Dermis blood vessel endothelial cell (primary cell): ENCODE data around the gene TRIM36. TPM values are rescaled to one million over a fixed set of nuclear protein-coding genes. Genes with fewer than 3 reads are reported as not detected.

Experiments
- DNase-seq: peaks from one replicate; pipeline ENCODE4 v3.0.0; 2010
- total RNA-seq: library from RNA; depleted of rRNA; stranded (reverse); fragments of >200 nt; gene quantifications from 2 replicates; pipeline ENCODE4 v1.2.3, GENCODE V29; 2014

TRIM36 gene
- total RNA-seq, 1 donor from 2014 or later = 0.34 TPM

DNA sequence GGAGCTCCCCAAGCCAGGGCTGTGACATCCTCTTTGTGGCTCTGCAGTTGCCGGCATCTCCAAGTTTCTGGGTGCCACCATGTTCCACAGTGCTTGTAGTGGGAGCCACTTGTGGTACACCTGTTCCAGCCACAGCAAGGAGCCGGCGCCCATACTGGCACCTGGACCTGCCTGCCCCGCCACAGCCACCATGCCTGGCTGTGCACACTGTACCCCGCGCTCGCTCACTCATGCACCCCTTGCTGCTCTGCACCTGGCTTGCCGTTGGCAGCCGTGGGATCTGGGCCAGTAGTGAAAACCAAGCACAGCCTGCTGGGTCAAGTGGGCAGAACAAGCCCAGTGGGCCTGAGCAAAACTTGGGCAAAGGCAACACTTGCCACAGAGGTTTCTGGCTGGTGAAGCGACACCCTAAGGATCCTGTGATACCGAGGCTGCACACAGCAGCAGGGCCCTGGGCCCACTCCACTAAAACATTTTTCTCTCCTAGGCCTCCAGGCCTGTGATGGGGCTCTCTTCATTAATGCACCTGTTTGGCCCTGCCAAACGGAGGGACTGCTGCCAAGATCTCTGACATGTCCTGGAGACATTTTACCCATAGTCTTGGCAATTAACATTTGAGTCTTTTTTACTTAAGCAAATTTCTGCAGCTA is 2.8 kb downstream of the TRIM36 start:
- DNase-seq = no peak

DNA sequence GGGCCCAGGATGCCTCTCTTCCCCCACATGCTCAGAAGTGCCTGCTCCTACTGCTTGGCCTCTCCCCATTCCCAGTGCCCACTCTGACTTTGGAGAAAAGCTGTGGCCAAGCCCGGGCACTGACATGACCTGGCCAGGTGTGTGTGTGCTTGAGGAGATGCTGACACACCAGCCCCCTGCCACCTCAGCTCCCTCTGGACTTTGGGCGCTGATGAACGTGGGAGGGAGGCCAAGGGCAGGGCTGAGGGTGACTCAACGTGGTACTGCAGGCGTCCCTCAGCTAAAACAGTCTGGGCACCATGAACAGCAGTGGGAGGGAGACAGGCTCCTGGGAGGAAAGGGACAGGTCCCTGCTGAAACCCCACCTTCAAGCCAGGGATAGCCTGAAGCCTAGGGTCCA is 3.9 kb downstream of the TRIM36 start:
- no peak for DNase-seq

DNA sequence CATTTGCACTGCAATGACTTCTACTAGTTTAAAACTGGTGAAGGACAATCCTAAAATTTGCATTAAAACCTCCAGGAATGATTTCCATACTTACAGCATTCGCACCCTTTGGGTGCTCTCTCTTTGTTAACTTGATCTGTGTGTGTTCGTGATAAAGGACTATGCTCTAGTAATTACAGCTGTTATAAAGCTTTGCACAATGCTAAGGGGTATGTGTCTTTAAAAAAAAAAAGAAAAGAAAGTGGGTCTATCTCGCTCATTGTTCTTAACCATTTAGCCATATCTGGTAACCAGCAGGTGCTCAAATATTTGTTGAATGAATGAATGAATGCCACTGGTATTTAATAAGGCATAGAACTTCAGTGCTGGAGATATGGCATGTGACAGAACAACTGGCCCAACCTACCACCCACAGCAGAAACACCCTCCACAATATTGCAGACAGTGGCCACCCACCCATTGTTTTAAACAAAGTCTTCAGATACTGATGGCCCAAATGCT is 8.7 kb downstream of the TRIM36 start:
- DNase-seq = no peak

DNA sequence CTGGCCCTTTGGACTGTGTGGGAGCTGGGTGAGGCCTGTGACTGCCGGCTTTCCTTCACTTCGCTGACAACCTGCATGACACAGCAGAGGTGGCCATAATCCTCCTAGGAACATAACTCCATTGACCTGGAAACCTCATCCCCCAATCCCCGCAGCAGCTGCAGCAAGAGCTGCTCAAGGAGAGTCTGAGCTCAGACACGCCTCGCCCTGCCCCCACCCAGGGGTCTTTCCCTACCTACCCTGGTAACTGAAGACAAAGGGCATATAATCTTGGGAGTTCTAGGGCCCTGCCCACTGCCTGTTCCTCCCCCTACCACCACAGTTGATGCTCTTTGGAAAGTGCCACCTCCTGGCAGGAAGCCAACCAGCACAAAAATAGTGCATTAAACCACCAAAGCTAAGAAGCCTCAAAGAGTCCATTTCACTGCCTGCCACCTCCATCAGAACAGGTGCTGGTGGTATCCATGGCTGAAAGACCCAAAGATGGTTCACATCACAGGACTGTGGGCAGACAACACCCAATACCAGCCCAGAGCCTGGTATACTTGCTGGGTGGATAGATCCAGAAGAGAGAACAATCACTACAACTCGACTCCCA is 18.4 kb downstream of the TRIM36 start:
- no peak for DNase-seq

DNA sequence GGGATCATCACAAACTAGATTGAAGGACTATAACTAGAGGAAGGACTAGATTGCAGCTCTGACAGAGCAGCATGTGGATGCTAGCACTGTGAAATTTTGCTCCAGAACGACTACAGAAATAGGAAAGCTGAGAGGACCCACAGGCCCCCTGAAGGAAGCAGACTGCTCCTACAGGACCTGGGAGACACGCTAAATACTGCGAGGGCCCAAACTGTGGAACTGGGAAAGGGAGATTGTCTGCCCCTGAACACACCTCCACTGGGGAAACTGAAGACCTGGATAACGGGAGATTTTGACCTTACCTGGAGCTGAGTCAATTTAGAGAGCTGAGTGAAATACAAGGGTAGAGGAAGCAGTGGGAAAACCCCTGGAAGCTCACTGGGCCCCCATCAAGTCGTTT is 19.2 kb downstream of the TRIM36 start:
- DNase-seq = no peak

DNA sequence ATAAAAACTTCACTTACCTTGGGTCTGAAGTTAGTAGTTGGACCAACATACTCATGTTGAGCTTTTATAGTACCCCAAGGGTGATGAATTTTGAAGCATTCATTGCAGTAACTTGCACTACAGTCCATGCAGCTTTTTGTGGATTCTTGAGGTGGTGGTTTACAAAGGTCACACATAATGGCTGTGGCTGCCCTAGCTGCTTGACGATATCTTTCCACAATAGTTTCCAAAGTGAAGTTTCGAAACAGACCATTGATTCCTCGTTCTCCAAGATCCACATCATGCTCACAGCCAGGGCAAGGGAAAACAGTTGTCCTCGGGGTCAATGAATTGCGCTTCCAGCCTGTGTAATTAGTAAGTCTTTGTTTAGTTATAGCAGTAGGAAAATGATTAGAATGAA is 22.7 kb downstream of the TRIM36 start:
- no peak for DNase-seq

DNA sequence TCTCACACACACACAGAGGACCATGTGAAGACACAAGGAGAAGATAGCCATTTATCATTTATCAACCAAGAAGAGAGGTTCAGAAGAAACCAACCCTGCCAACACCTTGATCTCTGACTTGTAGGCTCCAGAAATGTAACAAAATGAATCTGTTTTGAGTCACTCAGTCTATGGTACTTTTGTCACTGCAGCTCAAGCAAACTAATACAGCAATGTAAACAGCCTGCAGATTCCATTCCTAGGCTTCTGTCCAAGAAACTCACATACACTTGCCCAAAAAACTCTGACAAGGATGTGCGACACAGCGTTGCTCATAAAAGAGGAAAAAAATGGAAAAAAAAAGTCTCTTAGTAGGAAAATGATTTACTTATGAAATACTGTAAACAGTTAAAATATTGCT is 33.4 kb downstream of the TRIM36 start:
- DNase-seq = no peak

DNA sequence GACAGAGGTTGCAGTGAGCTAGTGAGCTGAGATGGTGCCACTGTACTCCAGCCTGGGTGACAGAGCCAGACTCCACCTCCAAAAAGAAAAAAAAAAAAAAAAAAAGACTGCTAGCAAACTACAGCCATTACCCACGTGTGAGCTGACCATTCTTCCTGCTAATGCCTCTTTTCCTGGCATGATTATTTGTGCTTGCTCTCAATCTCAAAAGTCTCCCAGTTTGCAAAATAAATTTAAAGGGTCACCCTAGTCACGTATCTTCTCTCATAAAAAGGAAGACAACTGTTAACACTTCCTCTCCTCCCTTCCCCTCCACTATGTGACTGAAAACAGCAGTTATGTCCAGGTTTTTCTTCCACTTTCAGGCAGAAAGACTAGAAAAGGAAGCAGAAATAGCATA is 37.2 kb downstream of the TRIM36 start:
- no peak for DNase-seq

DNA sequence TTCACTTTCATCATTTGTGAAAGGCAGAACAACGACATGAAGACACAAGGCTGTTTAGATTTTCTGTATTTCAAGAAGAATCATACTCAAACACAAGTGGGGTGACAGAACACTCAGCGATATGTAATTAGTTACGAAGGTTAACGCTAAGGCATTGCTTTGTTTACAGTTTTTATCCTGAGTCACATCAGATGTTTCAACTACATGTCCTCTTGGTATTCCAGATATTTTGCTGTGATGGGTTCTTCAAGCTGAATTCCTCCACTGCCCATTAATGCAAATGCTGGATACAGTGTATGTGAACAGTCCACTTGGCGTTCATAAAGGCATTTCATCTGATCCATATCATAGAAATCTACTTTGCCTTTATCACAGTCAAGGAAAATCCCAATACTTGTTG is 43.4 kb downstream of the TRIM36 start:
- DNase-seq = no peak

DNA sequence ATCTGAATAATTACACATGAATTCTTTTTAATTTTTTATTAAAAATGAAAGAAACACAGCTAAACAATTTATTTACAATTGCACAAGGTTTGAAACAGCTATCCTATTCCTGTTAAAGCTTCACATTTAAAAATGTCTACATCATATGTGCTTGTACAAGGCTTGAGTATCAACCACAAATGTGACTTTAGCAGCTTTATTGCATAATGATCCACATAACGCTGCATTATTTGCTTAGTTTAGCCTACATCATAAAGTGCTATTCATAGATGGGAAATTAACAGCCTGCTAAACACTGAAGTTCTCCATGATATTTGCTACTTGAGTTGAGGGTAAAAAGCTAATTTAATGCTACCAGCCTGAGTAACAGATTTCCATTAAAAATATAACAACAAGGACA is 45.0 kb downstream of the TRIM36 start:
- no peak for DNase-seq

DNA sequence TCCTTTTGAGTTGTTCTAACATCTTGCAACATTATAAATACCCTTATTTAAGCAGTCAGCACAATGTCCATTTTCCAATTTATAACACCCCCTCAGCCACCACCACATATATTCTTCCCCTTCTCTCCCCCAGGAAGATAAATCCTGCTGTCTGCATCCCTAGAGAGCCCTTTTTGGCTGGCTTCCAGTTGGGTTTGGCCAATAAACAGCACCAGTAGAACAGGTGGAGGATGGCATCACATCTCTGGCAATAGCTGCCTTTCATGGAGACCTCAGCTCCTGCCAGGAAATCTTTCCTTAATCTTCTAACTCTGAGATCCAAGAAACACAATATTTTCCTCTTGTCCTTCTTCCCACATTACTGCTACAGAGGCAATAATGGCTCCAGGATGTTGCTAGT is 53.7 kb downstream of the TRIM36 start:
- no peak for DNase-seq

DNA sequence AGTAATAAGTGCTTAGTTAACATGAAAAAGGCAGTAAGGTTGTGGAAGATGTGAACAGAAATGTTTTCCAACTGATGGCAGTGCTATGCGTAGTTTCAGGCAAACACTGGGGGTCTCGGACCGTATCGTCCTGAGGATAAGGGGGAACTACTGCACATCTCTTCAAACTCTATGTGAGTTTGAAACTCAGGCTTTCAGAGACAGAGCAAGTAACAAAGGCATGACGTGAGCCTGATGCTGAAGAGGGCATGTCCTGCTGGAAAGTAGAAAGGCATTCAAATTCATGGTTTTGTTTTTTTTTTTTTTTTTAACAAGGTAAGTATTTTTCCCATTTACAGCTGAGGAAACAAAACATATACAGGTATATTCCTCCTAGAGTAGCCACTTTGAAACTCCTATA is 59.9 kb downstream of the TRIM36 start:
- no peak for DNase-seq

DNA sequence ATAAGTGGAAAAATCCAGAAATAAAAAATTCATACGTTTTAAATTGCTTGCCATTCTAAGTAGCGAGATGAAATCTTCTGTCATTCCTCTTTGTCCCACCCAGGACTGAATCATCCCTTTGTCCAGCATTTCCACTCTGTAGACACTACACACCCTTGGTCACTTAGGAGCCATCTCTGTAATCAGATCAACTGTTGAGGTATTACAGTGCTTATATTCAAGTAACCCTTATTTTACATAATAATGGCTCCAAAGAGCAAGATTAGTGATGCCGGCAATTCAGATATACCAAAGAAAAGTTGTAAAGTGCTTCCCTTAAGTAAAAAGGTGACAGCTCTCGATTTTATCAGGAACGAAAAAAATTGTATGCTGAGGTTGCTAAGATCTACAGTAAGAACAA is 60.4 kb downstream of the TRIM36 start:
- no peak for DNase-seq

DNA sequence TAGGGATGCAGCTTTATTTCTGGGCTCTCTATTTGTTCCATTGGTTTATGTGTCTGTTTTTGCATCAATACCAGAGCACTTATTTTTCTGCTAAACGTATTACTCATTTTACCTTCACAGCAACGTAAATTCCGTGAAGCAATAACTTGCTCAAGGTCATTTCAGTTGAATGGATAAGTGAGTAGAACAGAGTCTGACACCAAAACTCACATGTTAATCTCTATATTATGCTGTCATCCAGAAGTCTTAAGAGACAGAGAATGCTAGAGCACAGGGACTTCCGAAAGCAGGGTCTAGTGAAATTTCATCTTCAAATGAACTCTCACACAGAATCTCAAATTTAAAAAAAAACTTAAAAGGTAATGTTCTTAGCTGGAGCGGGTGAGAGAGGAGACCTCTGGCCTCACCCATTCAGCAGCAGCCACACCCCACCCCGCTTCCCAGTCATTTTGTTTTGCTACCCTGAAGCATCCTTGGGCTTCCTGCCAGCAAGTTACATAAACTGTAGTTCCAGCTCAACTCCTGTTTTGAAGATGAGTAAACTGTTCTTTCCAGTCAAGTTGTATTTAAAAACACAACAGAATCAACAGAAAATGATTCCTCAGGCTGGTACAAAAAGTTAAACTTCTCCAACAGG is 69.3 kb downstream of the TRIM36 start:
- DNase-seq = no peak

DNA sequence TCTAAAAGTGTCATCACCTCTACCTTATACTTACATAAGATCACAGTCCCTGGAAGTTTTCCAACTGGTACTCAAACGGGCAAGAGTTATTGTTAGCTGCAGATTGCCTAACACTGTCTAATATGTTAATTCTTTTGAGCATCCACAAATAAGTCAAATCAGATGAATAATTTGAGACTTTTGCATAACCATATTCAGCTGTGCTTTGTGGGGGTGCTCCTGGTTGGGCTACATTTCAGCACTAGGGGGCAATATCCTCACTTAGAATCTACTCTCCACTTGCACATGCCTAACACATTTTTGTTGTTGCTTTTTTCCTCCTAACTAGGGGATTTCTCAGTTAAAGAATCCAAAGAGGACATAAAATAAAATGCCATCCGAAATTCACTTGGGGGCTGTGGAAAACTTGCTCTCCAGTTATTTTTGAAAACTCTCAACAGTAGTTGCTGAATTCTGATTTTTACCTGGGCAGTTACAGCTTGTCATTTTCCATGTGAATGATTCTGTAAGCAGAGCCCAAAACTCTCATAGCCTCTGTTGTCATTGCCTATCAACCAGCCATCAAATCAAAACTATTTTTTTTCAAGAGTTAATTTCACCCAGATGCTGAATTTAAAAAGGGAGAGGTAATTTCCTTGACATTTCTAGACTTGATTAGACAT is 71.5 kb downstream of the TRIM36 start:
- DNase-seq = peak; percentile 67

DNA sequence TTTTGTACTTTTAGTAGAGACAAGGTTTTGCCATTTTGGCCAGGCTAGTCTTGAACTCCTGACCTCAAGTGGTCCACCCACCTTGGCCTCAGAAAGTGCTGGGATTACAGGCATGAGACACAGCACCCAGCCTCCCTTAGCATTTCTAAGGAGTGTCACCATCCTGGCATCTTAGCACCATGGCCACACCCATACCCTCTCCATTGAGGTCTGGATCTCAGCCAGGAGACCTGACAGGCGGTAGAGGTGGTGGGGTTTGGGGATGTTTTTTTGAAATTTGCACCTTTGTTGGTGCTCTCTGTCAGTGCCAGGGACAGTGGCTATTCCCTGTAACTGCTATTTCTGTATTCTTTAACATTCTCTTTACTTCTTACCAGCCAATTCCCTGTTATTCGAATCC is 72.5 kb downstream of the TRIM36 start:
- no peak for DNase-seq

DNA sequence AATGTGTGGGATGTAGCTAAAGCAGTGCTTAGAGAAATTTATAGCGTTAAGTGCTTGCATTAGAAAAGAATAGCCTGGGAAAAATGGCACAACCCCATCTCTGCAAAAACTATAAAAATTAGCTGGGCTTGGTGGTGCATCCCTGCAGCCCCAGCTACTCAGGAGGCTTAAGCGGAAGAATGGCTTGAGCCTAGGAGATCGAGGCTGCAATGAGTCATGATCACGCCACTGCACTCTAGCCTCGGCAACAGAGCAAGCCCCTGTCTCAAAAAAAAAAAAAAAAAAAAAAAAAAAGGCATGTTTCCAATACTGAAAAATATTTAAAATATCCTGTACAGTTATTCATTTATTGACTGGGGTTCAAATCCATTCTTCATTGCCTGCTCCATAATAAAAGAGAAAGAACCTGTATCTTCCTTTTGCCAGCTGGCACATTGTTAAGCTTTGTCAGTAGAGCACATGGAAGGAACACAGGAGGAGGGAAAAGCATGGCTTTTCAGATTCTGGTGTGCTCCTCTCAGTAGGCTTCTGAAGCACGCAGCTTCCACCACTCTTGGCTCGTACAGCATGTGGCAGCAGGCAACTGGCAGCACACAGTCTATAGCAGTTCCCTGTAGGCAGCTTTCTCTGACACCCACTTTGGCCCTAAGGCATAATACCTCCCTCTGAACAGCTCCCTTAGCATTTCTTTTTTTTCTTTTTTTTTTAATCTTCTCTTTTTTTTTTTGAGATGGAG is 73.5 kb downstream of the TRIM36 start:
- no peak for DNase-seq

DNA sequence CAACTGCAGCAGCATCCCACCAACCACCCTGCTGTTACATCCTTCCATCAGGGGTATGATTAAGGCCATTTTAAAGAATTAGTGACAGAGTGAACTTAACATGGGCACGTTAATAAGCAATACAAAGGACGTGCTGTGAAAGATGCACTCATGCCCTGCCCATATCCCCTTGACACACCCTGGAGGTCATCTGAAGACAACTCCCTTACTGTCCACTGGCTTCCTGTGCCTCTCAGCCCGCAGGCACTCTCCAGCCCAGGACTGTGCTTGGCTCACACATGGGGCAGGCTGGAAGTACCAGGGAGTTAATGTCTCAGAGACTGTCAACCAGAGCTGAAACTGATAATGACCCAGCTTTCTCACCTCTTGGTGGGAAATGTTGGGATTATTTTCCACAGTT is 81.8 kb downstream of the TRIM36 start:
- no peak for DNase-seq

DNA sequence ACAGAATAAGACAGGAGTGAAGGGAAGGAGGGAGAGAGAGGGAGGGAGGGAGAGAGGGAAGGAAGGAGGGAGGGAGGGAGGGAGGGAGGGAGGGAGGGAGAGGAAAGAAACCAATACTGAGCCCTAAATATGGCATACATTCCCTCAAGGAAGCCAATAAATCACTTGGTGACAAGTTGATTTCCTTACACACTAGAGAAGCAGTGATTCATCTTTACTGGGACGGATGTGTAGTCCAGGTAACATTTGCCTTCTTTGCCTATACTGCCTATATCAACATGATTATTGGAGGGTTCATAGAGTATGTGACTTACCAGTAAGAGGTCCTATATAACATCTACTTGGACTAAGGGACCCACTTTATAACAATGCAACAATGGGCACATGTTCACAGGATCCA is 83.2 kb downstream of the TRIM36 start:
- DNase-seq = no peak

DNA sequence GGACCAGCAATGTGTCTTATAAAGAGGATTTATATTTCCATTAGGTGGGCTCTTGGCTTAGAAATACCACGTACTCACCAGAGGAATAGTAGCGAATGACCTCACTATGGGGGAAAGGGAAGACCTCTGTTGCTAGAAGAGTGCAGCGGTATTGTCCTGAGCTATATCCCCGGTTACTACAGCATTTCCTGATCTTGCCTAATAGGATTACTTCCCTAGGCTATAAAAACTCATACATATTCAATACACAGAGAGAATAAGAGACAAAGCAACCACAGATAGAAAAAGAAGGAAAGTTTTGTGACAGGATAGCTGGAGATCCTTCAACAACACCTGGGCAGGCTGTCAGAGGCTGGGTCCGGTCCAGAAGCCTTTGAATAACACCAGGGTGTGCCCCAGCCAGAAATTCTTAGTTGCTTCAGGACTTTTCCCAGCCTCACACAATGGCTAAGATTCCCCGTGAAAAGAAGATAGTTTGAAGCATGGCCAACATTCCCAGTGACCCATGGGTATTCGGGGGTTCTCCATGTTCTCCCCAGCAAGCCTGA is 85.4 kb downstream of the TRIM36 start:
- no peak for DNase-seq

DNA sequence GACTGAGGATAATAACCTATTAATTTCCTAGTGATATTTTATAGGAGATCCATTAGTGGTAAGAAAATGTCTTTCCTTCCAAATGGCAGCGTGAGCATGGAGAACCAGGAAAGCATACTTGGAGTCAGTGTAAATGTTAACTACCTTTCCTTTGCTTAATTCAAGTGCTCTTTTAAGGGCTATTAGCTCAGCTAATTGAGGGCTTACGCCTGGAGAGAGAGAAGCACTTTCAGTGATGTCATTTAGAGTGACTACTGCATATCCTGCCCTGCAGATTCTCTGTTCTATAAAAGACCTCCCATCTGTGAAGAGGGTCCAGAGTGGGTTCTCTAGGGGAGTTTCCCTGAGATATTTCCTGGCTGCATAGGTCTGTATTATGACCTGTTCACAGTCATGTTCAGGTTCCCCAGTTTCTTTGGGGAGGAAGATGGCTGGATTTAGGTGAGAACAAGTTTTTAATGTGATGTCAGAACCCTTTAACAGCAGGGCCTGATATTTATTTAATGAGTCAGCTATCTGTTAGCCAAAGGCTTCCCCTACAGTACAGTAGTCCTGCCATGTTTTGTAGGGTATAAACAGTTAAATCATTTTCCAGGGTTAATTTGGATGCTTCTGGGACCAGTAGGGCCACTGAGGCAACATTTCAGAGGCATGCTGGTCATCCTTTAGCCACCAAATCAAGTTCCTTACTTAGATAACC is 89.6 kb downstream of the TRIM36 start:
- no peak for DNase-seq
